MM.1S (cell line): Measurements from ENCODE around the gene CNNM1.

Experiments used
- DNase-seq: peaks from one replicate; pipeline ENCODE4 v3.0.0-alpha.2; 2015
- H2AFZ ChIP-seq: fragments of 300-600 bp; sonication (generic); 2 replicates; pipeline ENCODE4 v1.6.0; 2016; ENCODE audit warnings: antibody characterized with exemption, low read length
- H3F3A ChIP-seq: fragments of 300-600 bp; sonication (generic); 2 replicates; pipeline ENCODE4 v1.6.1; 2016; ENCODE audit warnings: mild to moderate bottlenecking, antibody characterized with exemption, low read length, moderate library complexity, mixed read lengths; ENCODE audit not compliant: insufficient read depth
- H3K27ac ChIP-seq: fragments of 300-600 bp; sonication (generic); 2 replicates; pipeline ENCODE4 v1.5.1; 2016; ENCODE audit warnings: mild to moderate bottlenecking, low read length
- H3K27me3 ChIP-seq: fragments of 300-600 bp; sonication (generic); replicated peaks from 2 replicates; pipeline ENCODE4 v1.6.0; 2016; ENCODE audit warnings: low read length; ENCODE audit not compliant: insufficient read depth
- H3K36me3 ChIP-seq: fragments of 300-600 bp; sonication (generic); replicated peaks from 2 replicates; pipeline ENCODE4 v1.6.1; 2016; ENCODE audit warnings: mild to moderate bottlenecking, low read length, mixed read lengths; ENCODE audit not compliant: insufficient read depth
- H3K4me1 ChIP-seq: fragments of 300-600 bp; sonication (generic); 2 replicates; pipeline ENCODE4 v1.6.1; 2016; ENCODE audit warnings: low read length, mixed read lengths
- H3K4me2 ChIP-seq: fragments of 300-600 bp; sonication (generic); 2 replicates; pipeline ENCODE4 v1.6.0; 2016; ENCODE audit warnings: low read depth, low read length
- H3K4me3 ChIP-seq: fragments of 300-600 bp; sonication (generic); 2 replicates; pipeline ENCODE4 v1.5.1; 2016; ENCODE audit warnings: low read length, mixed read lengths
- H3K79me2 ChIP-seq: fragments of 300-600 bp; sonication (generic); 2 replicates; pipeline ENCODE4 v1.6.1; 2016; ENCODE audit warnings: mixed run types, low read length, mixed read lengths
- H3K9ac ChIP-seq: fragments of 300-600 bp; sonication (generic); 2 replicates; pipeline ENCODE4 v1.6.1; 2016; ENCODE audit warnings: low read length, mixed read lengths
- H3K9me2 ChIP-seq: fragments of 300-600 bp; sonication (generic); replicated peaks from 2 replicates; pipeline ENCODE4 v1.6.1; 2016; ENCODE audit warnings: mild to moderate bottlenecking, low read length, mixed read lengths; ENCODE audit not compliant: insufficient read depth
- H3K9me3 ChIP-seq: fragments of 300-600 bp; sonication (generic); replicated peaks from 2 replicates; pipeline ENCODE4 v1.6.1; 2016; ENCODE audit warnings: mild to moderate bottlenecking, low read length, mixed read lengths; ENCODE audit not compliant: insufficient read depth
- H4K20me1 ChIP-seq: fragments of 300-600 bp; sonication (generic); 2 replicates; pipeline ENCODE4 v1.6.1; 2016; ENCODE audit warnings: mild to moderate bottlenecking, low read length, moderate library complexity, mixed read lengths; ENCODE audit not compliant: insufficient read depth
- CTCF ChIP-seq: fragments of 300-600 bp; sonication (generic); IDR thresholded peaks from 2 replicates; pipeline ENCODE4 v1.5.1; 2016; ENCODE audit warnings: antibody characterized with exemption, low read length, mixed read lengths
- EZH2 ChIP-seq: fragments of 300-600 bp; sonication (generic); optimal IDR thresholded peaks from 2 replicates; pipeline ENCODE3; 2017; ENCODE audit warnings: low read depth, mild to moderate bottlenecking, antibody characterized with exemption, low read length, mixed read lengths
- EZH2phosphoT487 ChIP-seq: fragments of 300-600 bp; sonication (generic); IDR thresholded peaks from 2 replicates; pipeline ENCODE4 v1.6.1; 2018; ENCODE audit warnings: antibody characterized with exemption, low read length

The CNNM1 gene

GRCh38 chr10:99369551-99369950 lies 40.4 kb downstream of the CNNM1 start:
- Histone ChIP-seq H2AFZ (no peak overlapping the region), H3K9me3 (no peaks in the 10 kb centered on the region), H3K4me3 (no peak overlapping the region), H3F3A (no peaks in the 10 kb centered on the region), H4K20me1 (no peaks in the 10 kb centered on the region), H3K4me1 (peaks cover 15% of the 10 kb centered on the region), H3K9me2 (no peaks in the 10 kb centered on the region), H3K27ac (no peak overlapping the region), H3K4me2 (no peak overlapping the region), H3K27me3 (peaks cover 57% of the 10 kb centered on the region), H3K9ac (no peak overlapping the region), H3K79me2 (no peaks in the 10 kb centered on the region), H3K36me3 (no peaks in the 10 kb centered on the region)
- TF ChIP-seq EZH2: no peak
- TF ChIP-seq CTCF: no peak
- TF ChIP-seq EZH2phosphoT487: no peak
- DNase-seq: no peak

- Histone ChIP-seq H3K27me3 (peaks cover 62% of the 10 kb centered on the region), H3K9me3 (no peaks in the 10 kb centered on the region), H3K4me2 (peak overlapping the region; percentile 33), H2AFZ (no peak overlapping the region), H3K27ac (no peak overlapping the region), H3K9me2 (no peaks in the 10 kb centered on the region), H3F3A (no peaks in the 10 kb centered on the region), H3K79me2 (no peaks in the 10 kb centered on the region), H4K20me1 (no peaks in the 10 kb centered on the region), H3K36me3 (no peaks in the 10 kb centered on the region), H3K4me3 (0 out of 2 replicates have a peak overlapping the region, but pooled peaks have one; percentile 4), H3K4me1 (peaks cover 15% of the 10 kb centered on the region), H3K9ac (no peak overlapping the region)
- TF ChIP-seq EZH2phosphoT487 (no peak), CTCF (peak; percentile 20)
- DNase-seq: peak; percentile 67
These were observed 41.8 kb downstream of the CNNM1 start for GRCh38 chr10:99370993-99371392.

- Histone ChIP-seq H3K36me3 (no peaks in the 10 kb centered on the region), H4K20me1 (no peaks in the 10 kb centered on the region), H3K4me3 (no peak overlapping the region), H3K4me1 (peaks cover 15% of the 10 kb centered on the region), H2AFZ (no peak overlapping the region), H3F3A (no peaks in the 10 kb centered on the region), H3K4me2 (no peak overlapping the region), H3K79me2 (no peaks in the 10 kb centered on the region), H3K9ac (no peak overlapping the region), H3K9me2 (no peaks in the 10 kb centered on the region), H3K9me3 (no peaks in the 10 kb centered on the region), H3K27me3 (peaks cover 58% of the 10 kb centered on the region), H3K27ac (no peak overlapping the region)
- no peak for DNase-seq
- no peak for TF ChIP-seq CTCF
- TF ChIP-seq EZH2: no peak
- no peak for TF ChIP-seq EZH2phosphoT487
These were observed 43.6 kb downstream of the CNNM1 start for GRCh38 chr10:99372546-99373271.
